Neuronal stem cell (in vitro differentiated cells): ENCODE results near the gene C12orf60.
A peak's percentile ranks its signal among the peaks of the same experiment; 100 is the strongest.

Experiments used
- DNase-seq: peaks from one replicate; pipeline ENCODE4 v3.0.0-alpha.2; 2013; ENCODE audit warnings: low spot score
- H2AFZ ChIP-seq: one replicate; pipeline ENCODE4 v1.6.1; 2013; ENCODE audit warnings: mild to moderate bottlenecking, low read length, inconsistent platforms
- H2AK5ac ChIP-seq: 2 replicates; pipeline ENCODE4 v1.6.1; 2013; ENCODE audit warnings: low read depth, mild to moderate bottlenecking, inconsistent platforms, low read length, moderate library complexity, mixed read lengths
- H2BK120ac ChIP-seq: 2 replicates; pipeline ENCODE4 v1.6.1; 2013; ENCODE audit warnings: low read depth, mild to moderate bottlenecking, inconsistent platforms, low read length, moderate library complexity, mixed read lengths
- H2BK12ac ChIP-seq: one replicate; pipeline ENCODE4 v1.6.1; 2013; ENCODE audit warnings: low read length, inconsistent platforms
- H2BK15ac ChIP-seq: 2 replicates; pipeline ENCODE4 v1.6.1; 2013; ENCODE audit warnings: mild to moderate bottlenecking, low read length, inconsistent platforms, mixed read lengths
- H2BK5ac ChIP-seq: one replicate; pipeline ENCODE4 v1.6.1; 2013; ENCODE audit warnings: inconsistent platforms, mild to moderate bottlenecking, low read length, moderate library complexity
- H3K14ac ChIP-seq: one replicate; pipeline ENCODE4 v1.6.1; 2013; ENCODE audit warnings: low read length, inconsistent platforms
- H3K18ac ChIP-seq: 2 replicates; pipeline ENCODE4 v1.6.1; 2013; ENCODE audit warnings: low read length, inconsistent platforms
- H3K23ac ChIP-seq: 2 replicates; pipeline ENCODE4 v1.6.1; 2013; ENCODE audit warnings: low read depth, mild to moderate bottlenecking, mixed read lengths, low read length, inconsistent platforms; ENCODE audit not compliant: poor library complexity
- H3K27ac ChIP-seq: replicated peaks from 3 replicates; pipeline ENCODE4 v1.5.1; 2013; ENCODE audit warnings: low read length, inconsistent platforms
- H3K27me3 ChIP-seq, 3 experiments: 2 replicates each; pipeline ENCODE4 v1.6.1; 2013; ENCODE audit warnings: low read length in 3 of 3, mild to moderate bottlenecking in 2 of 3, inconsistent platforms in 1 of 3, low read depth in 1 of 3, mixed read lengths in 1 of 3, moderate library complexity in 1 of 3; ENCODE audit not compliant: control insufficient read depth in 3 of 3, insufficient read depth in 3 of 3
- H3K36me3 ChIP-seq, 2 donors: replicated peaks in 1 of 2; 2 replicates each; pipeline ENCODE4 v1.6.1; 2013; ENCODE audit warnings: low read length in 2 of 2; ENCODE audit not compliant: control insufficient read depth in 2 of 2, insufficient read depth in 2 of 2
- H3K4ac ChIP-seq: 2 replicates; pipeline ENCODE4 v1.6.1; 2013; ENCODE audit warnings: inconsistent platforms, mild to moderate bottlenecking, low read length, moderate library complexity
- H3K4me1 ChIP-seq, 2 donors: 1 replicate in 1 of 2; 2 replicates in 1 of 2; pipeline ENCODE4 v1.6.1; 2013; ENCODE audit warnings: low read length in 2 of 2, low read depth in 1 of 2; ENCODE audit not compliant: control insufficient read depth in 2 of 2, insufficient read depth in 1 of 2
- H3K4me2 ChIP-seq: one replicate; pipeline ENCODE4 v1.6.1; 2013; ENCODE audit warnings: mild to moderate bottlenecking, low read length, inconsistent platforms; ENCODE audit not compliant: insufficient read depth, poor library complexity, severe bottlenecking
- H3K4me3 ChIP-seq, 2 donors: 2 replicates each; pipeline ENCODE4 v1.5.1; 2013; ENCODE audit warnings: low read length in 2 of 2, mild to moderate bottlenecking in 2 of 2, inconsistent platforms in 1 of 2, moderate library complexity in 1 of 2
- H3K79me1 ChIP-seq: one replicate; pipeline ENCODE4 v1.6.1; 2013; ENCODE audit warnings: low read depth, mild to moderate bottlenecking, inconsistent platforms, low read length, moderate library complexity
- H3K9ac ChIP-seq: one replicate; pipeline ENCODE4 v1.6.1; 2013; ENCODE audit warnings: mild to moderate bottlenecking, low read depth, low read length, inconsistent platforms; ENCODE audit not compliant: poor library complexity
- H3K9me3 ChIP-seq, 2 donors: replicated peaks in 1 of 2; 2 replicates each; pipeline versions ENCODE3 to v1.6.1; 2013; ENCODE audit warnings: low read length in 2 of 2, mild to moderate bottlenecking in 2 of 2, inconsistent platforms in 1 of 2, low read depth in 1 of 2, mixed read lengths in 1 of 2, moderate library complexity in 1 of 2; ENCODE audit not compliant: control insufficient read depth in 2 of 2, insufficient read depth in 1 of 2
- H4K8ac ChIP-seq: one replicate; pipeline ENCODE4 v1.6.1; 2013; ENCODE audit warnings: low read depth, mild to moderate bottlenecking, inconsistent platforms, low read length, moderate library complexity
- H4K91ac ChIP-seq: one replicate; pipeline ENCODE4 v1.6.1; 2013; ENCODE audit warnings: low read length, low read depth, mild to moderate bottlenecking, inconsistent platforms; ENCODE audit not compliant: poor library complexity
- WGBS, 2 donors: extraction: QIAGEN DNeasy Blood & Tissue Kit; methylation state at CpG; one replicate each; pipeline ENCODE4 v1.1.7; 2013; ENCODE audit warnings: missing lambda C conversion rate in 2 of 2, mixed read lengths in 1 of 2; ENCODE audit not compliant: insufficient read length in 2 of 2, insufficient replicate concordance in 1 of 2; ENCODE audit errors: extremely low coverage in 2 of 2; 5-methylcytosine and 5-hydroxymethylcytosine counted together

Gene C12orf60

GRCh38 chr12:14770496-14771461, 32.7 kb upstream of the C12orf60 start:
- Histone ChIP-seq H3K14ac (no peak overlapping the region), H3K4me2 (peak overlapping the region; percentile 97), H2AK5ac (peak overlapping the region; percentile 42), H3K4me3 (peak overlapping the region; percentile 46 to 95), H3K27me3 (peaks cover 0 to 9% (median 0%) of the 10 kb centered on the region in 3 experiments), H2BK120ac (peak overlapping the region; percentile 21), H4K8ac (no peak overlapping the region), H4K91ac (no peak overlapping the region), H3K9me3 (peaks cover 0 to 11% of the 10 kb centered on the region in 2 donors), H2BK15ac (peak overlapping the region; percentile 5), H3K79me1 (peaks cover 6% of the 10 kb centered on the region), H2BK5ac (peak overlapping the region; percentile 92), H3K27ac (peak overlapping the region; percentile 83), H2BK12ac (no peak overlapping the region), H3K4ac (peak overlapping the region; percentile 23), H3K4me1 (peaks cover 0 to 4% of the 10 kb centered on the region in 2 donors), H3K9ac (peak overlapping the region; percentile 98), H2AFZ (peak overlapping the region; percentile 30), H3K18ac (peak overlapping the region; percentile 99), H3K36me3 (no peaks in the 10 kb centered on the region), H3K23ac (peak overlapping the region; percentile 95)
- peak; percentile 76 for DNase-seq
- no CpG with 5 or more reads among the region's 56 CpGs for WGBS, 2 donors

- Histone ChIP-seq H3K4ac (no peak overlapping the region), H2AFZ (peak overlapping the region; percentile 76), H2BK5ac (no peak overlapping the region), H4K8ac (no peak overlapping the region), H3K27ac (peak overlapping the region; percentile 52), H3K27me3 (peaks cover 0 to 9% (median 0%) of the 10 kb centered on the region in 3 experiments), H3K4me1 (peaks cover 0 to 4% of the 10 kb centered on the region in 2 donors), H2BK12ac (no peak overlapping the region), H3K4me3 (peak overlapping the region in 1 of 2 donors; percentile 46), H2BK15ac (no peak overlapping the region), H3K9ac (no peak overlapping the region), H3K18ac (no peak overlapping the region), H3K9me3 (peaks cover 0 to 11% of the 10 kb centered on the region in 2 donors), H3K79me1 (peaks cover 6% of the 10 kb centered on the region), H3K23ac (no peak overlapping the region), H4K91ac (no peak overlapping the region), H3K14ac (no peak overlapping the region), H3K4me2 (no peak overlapping the region), H2BK120ac (no peak overlapping the region), H3K36me3 (no peaks in the 10 kb centered on the region), H2AK5ac (no peak overlapping the region)
- no CpG with 5 or more reads among the region's 6 CpGs for WGBS, 2 donors
- no peak for DNase-seq
Measured at GRCh38 chr12:14771651-14772137, 31.8 kb upstream of the C12orf60 start.

- H3K4ac ChIP-seq = no peak overlapping the region
- H2BK15ac ChIP-seq = no peak overlapping the region
- H2AFZ ChIP-seq = no peak overlapping the region
- no peak overlapping the region for H3K9ac ChIP-seq
- no peaks in the 10 kb centered on the region for H3K36me3 ChIP-seq
- no peak overlapping the region for H3K18ac ChIP-seq
- H3K23ac ChIP-seq = no peak overlapping the region
- no peak overlapping the region for H2BK5ac ChIP-seq
- H3K4me2 ChIP-seq = no peak overlapping the region
- H2BK120ac ChIP-seq = no peak overlapping the region
- H3K9me3 ChIP-seq = peaks cover 0 to 11% of the 10 kb centered on the region in 2 donors
- H3K14ac ChIP-seq = no peak overlapping the region
- H3K4me1 ChIP-seq = peaks cover 4 to 5% of the 10 kb centered on the region in 2 donors
- no peak overlapping the region for H2AK5ac ChIP-seq
- H4K8ac ChIP-seq = no peak overlapping the region
- peaks cover 0 to 9% (median 0%) of the 10 kb centered on the region in 3 experiments for H3K27me3 ChIP-seq
- peaks cover 6% of the 10 kb centered on the region for H3K79me1 ChIP-seq
- H4K91ac ChIP-seq = no peak overlapping the region
- DNase-seq = no peak
- WGBS, 2 donors = no CpG with 5 or more reads among the region's 5 CpGs
- no peak overlapping the region for H3K27ac ChIP-seq
- no peak overlapping the region for H3K4me3 ChIP-seq
- no peak overlapping the region for H2BK12ac ChIP-seq
Measured at GRCh38 chr12:14772946-14773345, 30.5 kb upstream of the C12orf60 start.

GRCh38 chr12:14773685-14774073, 29.8 kb upstream of the C12orf60 start:
- Histone ChIP-seq H2AK5ac (peak overlapping the region; percentile 24), H3K23ac (no peak overlapping the region), H2BK12ac (no peak overlapping the region), H3K9me3 (peaks cover 0 to 11% of the 10 kb centered on the region in 2 donors), H3K9ac (no peak overlapping the region), H3K36me3 (no peaks in the 10 kb centered on the region), H4K8ac (no peak overlapping the region), H2BK15ac (no peak overlapping the region), H3K27me3 (peaks cover 0 to 9% (median 0%) of the 10 kb centered on the region in 3 experiments), H4K91ac (no peak overlapping the region), H3K79me1 (peaks cover 6% of the 10 kb centered on the region), H3K18ac (peak overlapping the region; percentile 69), H3K27ac (peak overlapping the region; percentile 39), H2BK5ac (no peak overlapping the region), H2BK120ac (no peak overlapping the region), H2AFZ (peak overlapping the region; percentile 89), H3K4me2 (peak overlapping the region; percentile 18), H3K4ac (no peak overlapping the region), H3K4me3 (peak overlapping the region; percentile 66 to 74), H3K14ac (no peak overlapping the region), H3K4me1 (peaks cover 4 to 5% of the 10 kb centered on the region in 2 donors)
- no peak for DNase-seq
- WGBS, 2 donors = no CpG with 5 or more reads among the region's 16 CpGs
